Stomach (tissue), 9 donors: ENCODE measurements around the gene PFKFB3. TPM values are rescaled to one million over a fixed set of nuclear protein-coding genes. Genes with fewer than 3 reads are reported as not detected.

ENCODE experiments used
- DNase-seq, 2 donors: peaks; one replicate each; pipeline versions ENCODE4 v3.0.0 to v3.0.0-alpha.2; 2013 to 2019
- H3K27ac ChIP-seq, 5 donors: fragments of 200-600 bp in 4 of 5; sonication (generic) in 4 of 5; one replicate each; pipeline ENCODE4 v1.5.1; 2013 to 2019; ENCODE audit warnings: mild to moderate bottlenecking in 1 of 5, moderate library complexity in 1 of 5
- H3K27me3 ChIP-seq, 3 donors: fragments of 200-600 bp; sonication (generic); one replicate each; pipeline ENCODE4 v1.5.1; 2017 to 2019; ENCODE audit warnings: mixed run types in 1 of 3
- H3K36me3 ChIP-seq, 4 donors: fragments of 200-600 bp; sonication (generic); 1 replicate in 3 of 4; 2 replicates in 1 of 4; pipeline ENCODE4 v1.5.1; 2016 to 2019
- H3K4me1 ChIP-seq, 4 donors: fragments of 200-600 bp; sonication (generic); one replicate each; pipeline ENCODE4 v1.5.1; 2016 to 2019
- H3K4me3 ChIP-seq, 4 donors: fragments of 200-600 bp; sonication (generic) in 3 of 4; one replicate each; pipeline ENCODE4 v1.5.1; 2016 to 2019; ENCODE audit warnings: mild to moderate bottlenecking in 1 of 4
- H3K9me3 ChIP-seq, 4 donors: fragments of 200-600 bp; sonication (generic); one replicate each; pipeline ENCODE4 v1.5.1; 2016 to 2019
- EP300 ChIP-seq: sonication (generic); formaldehyde crosslinking; IDR thresholded peaks from one replicate; pipeline ENCODE4 v1.6.1; 2017; ENCODE audit warnings: antibody characterized with exemption
- POLR2A ChIP-seq, 4 donors: fragments of 450-650 bp; IDR thresholded peaks; one replicate each; pipeline ENCODE4 v1.6.1; 2016; ENCODE audit warnings: antibody characterized with exemption in 4 of 4, control low read depth in 2 of 4, mild to moderate bottlenecking in 1 of 4, moderate library complexity in 1 of 4
- POLR2AphosphoS5 ChIP-seq, 3 donors: sonication (generic); formaldehyde crosslinking; IDR thresholded peaks; one replicate each; pipeline ENCODE4 v1.6.1; 2016; ENCODE audit warnings: antibody characterized with exemption in 3 of 3
- whole genome bisulfite sequencing, 5 donors: extraction: QIAGEN DNeasy Blood & Tissue Kit in 3 of 5; methylation state at CpG; one replicate each; pipeline versions ENCODE4 v1.1.5 to v1.1.7; 2013 to 2018; 5-methylcytosine and 5-hydroxymethylcytosine counted together
- intact Hi-C: fragments of 100-400 bp; cut with DNase I; formaldehyde crosslinking; loops from one replicate; pipeline ENCODE4 v1.15.1; 2023; ENCODE audit warnings: low total_unique reads
- polyA plus RNA-seq, 3 donors: library from polyadenylated mRNA; stranded (reverse); fragments of 200-250 nt; gene quantifications; one replicate each; pipeline ENCODE4 v1.2.3, GENCODE V29; 2013
- total RNA-seq, 5 donors: library from RNA; depleted of rRNA; stranded (reverse); fragments of >200 nt; gene quantifications; one replicate each; pipeline versions ENCODE4 v1.1.0 to v1.2.3, GENCODE V29; 2014 to 2016
- TF ChIP-seq, protein P1 (sequence below), 7 experiments: fragments of 450-650 bp in 4 of 7; fragments of 200-600 bp in 3 of 7; sonication (generic) in 3 of 7; IDR thresholded peaks; one replicate each; pipeline ENCODE4 v1.5.1; 2016 to 2019; ENCODE audit warnings: antibody characterized with exemption in 7 of 7, control low read depth in 2 of 7, mild to moderate bottlenecking in 1 of 7
- donor health status: healthy with polysubstance abuse.
- donor health status: Bipolar disorder and iron deficiency.
- donor health status: healthy.

PFKFB3 gene
- total and polyA plus RNA-seq, 8 donors: 17.7 to 199 (median 38.0) TPM

- H3K27me3 ChIP-seq: no peaks in the 10 kb centered on the region
- no peaks in the 10 kb centered on the region for H3K36me3 ChIP-seq
- no peaks in the 10 kb centered on the region for H3K9me3 ChIP-seq
- no peak overlapping the region for H3K4me3 ChIP-seq
- 90 to 96% (median 91%) methylated on average over 10 of the region's 10 CpGs for WGBS, 5 donors
- intact Hi-C loops: no loop called here
- H3K4me1 ChIP-seq: peaks cover 11 to 69% (median 33%) of the 10 kb centered on the region in 4 donors
- DNase-seq: no peak
- TF ChIP-seq EP300 (no peak), POLR2AphosphoS5 (IDR thresholded peaks at IDR 0.05) (no peak), POLR2A (IDR thresholded peaks at IDR 0.05) (no peak)
- TF ChIP-seq, protein P1, sequence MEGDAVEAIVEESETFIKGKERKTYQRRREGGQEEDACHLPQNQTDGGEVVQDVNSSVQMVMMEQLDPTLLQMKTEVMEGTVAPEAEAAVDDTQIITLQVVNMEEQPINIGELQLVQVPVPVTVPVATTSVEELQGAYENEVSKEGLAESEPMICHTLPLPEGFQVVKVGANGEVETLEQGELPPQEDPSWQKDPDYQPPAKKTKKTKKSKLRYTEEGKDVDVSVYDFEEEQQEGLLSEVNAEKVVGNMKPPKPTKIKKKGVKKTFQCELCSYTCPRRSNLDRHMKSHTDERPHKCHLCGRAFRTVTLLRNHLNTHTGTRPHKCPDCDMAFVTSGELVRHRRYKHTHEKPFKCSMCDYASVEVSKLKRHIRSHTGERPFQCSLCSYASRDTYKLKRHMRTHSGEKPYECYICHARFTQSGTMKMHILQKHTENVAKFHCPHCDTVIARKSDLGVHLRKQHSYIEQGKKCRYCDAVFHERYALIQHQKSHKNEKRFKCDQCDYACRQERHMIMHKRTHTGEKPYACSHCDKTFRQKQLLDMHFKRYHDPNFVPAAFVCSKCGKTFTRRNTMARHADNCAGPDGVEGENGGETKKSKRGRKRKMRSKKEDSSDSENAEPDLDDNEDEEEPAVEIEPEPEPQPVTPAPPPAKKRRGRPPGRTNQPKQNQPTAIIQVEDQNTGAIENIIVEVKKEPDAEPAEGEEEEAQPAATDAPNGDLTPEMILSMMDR (IDR thresholded peaks at IDR 0.05): no peak
- H3K27ac ChIP-seq: peak overlapping the region in 4 of 5 donors; percentile 56 to 75 (median 71)
Observed at GRCh38 chr10:6272126-6272525, 69.4 kb downstream of the PFKFB3 start.

- Histone ChIP-seq H3K27me3 (no peaks in the 10 kb centered on the region), H3K27ac (peak overlapping the region in 2 of 5 donors; percentile 10 to 88), H3K4me1 (peaks cover 11 to 58% (median 24%) of the 10 kb centered on the region in 4 donors), H3K9me3 (no peaks in the 10 kb centered on the region), H3K4me3 (no peak overlapping the region), H3K36me3 (no peaks in the 10 kb centered on the region)
- no peak for DNase-seq
- 85 to 93% (median 91%) methylated on average over 11 of the region's 11 CpGs for WGBS, 5 donors
- TF ChIP-seq POLR2A (IDR thresholded peaks at IDR 0.05): no peak
- no peak for TF ChIP-seq POLR2AphosphoS5 (IDR thresholded peaks at IDR 0.05)
- TF ChIP-seq EP300: no peak
- TF ChIP-seq, protein P1 (IDR thresholded peaks at IDR 0.05): no peak
- intact Hi-C loops: no loop called here
Observed at GRCh38 chr10:6273351-6273750, 70.6 kb downstream of the PFKFB3 start.

GRCh38 chr10:6274040-6274439 lies 71.3 kb downstream of the PFKFB3 start:
- WGBS, 5 donors: 78 to 89% (median 81%) methylated on average over 4 of the region's 4 CpGs
- no peaks in the 10 kb centered on the region for H3K36me3 ChIP-seq
- peaks cover 15 to 60% (median 21%) of the 10 kb centered on the region in 4 donors for H3K4me1 ChIP-seq
- no peak for TF ChIP-seq EP300
- TF ChIP-seq, protein P1 (IDR thresholded peaks at IDR 0.05): no peak
- TF ChIP-seq POLR2AphosphoS5 (IDR thresholded peaks at IDR 0.05): no peak
- TF ChIP-seq POLR2A (IDR thresholded peaks at IDR 0.05): no peak
- no peak overlapping the region for H3K4me3 ChIP-seq
- DNase-seq: no peak
- H3K27me3 ChIP-seq: no peaks in the 10 kb centered on the region
- no peaks in the 10 kb centered on the region for H3K9me3 ChIP-seq
- intact Hi-C loops: no loop called here
- H3K27ac ChIP-seq: peak overlapping the region in 3 of 5 donors; percentile 78 to 88 (median 87)

- no peaks in the 10 kb centered on the region for H3K36me3 ChIP-seq
- H3K4me3 ChIP-seq: no peak overlapping the region
- peaks cover 15 to 64% (median 21%) of the 10 kb centered on the region in 4 donors for H3K4me1 ChIP-seq
- WGBS, 5 donors: 90 to 94% (median 93%) methylated on average over 7 of the region's 7 CpGs
- intact Hi-C loops: no loop called here
- no peak for DNase-seq
- H3K9me3 ChIP-seq: no peaks in the 10 kb centered on the region
- H3K27me3 ChIP-seq: no peaks in the 10 kb centered on the region
- peak overlapping the region in 4 of 5 donors; percentile 51 to 88 (median 82) for H3K27ac ChIP-seq
- TF ChIP-seq, protein P1 (IDR thresholded peaks at IDR 0.05): no peak
- TF ChIP-seq EP300 (no peak), POLR2A (IDR thresholded peaks at IDR 0.05) (no peak), POLR2AphosphoS5 (IDR thresholded peaks at IDR 0.05) (no peak)
Observed at GRCh38 chr10:6274484-6274883, 71.8 kb downstream of the PFKFB3 start.
